Tibial nerve (tissue), 4 donors: Measurements from ENCODE around the gene MRGPRX2. TPM values are rescaled to one million over a fixed set of nuclear protein-coding genes. Genes with fewer than 3 reads are reported as not detected.

Experiments
- DNase-seq, 2 donors: peaks; one replicate each; pipeline ENCODE4 v3.0.0-alpha.2; 2019; ENCODE audit warnings: low spot score in 2 of 2
- H3K27ac ChIP-seq, 4 donors: fragments of 200-600 bp; sonication (generic) in 3 of 4; one replicate each; pipeline ENCODE4 v1.5.1; 2017 to 2019; ENCODE audit warnings: mild to moderate bottlenecking in 1 of 4
- H3K27me3 ChIP-seq, 2 donors: fragments of 200-600 bp; sonication (generic) in 1 of 2; one replicate each; pipeline versions ENCODE4 v1.5.1 to v1.6.0; 2017 to 2019
- H3K36me3 ChIP-seq, 3 donors: fragments of 200-600 bp; sonication (generic); one replicate each; pipeline ENCODE4 v1.5.1; 2018 to 2019
- H3K4me1 ChIP-seq, 4 donors: fragments of 200-600 bp; sonication (generic) in 3 of 4; one replicate each; pipeline ENCODE4 v1.5.1; 2017 to 2019
- H3K4me3 ChIP-seq, 4 donors: fragments of 200-600 bp; sonication (generic) in 3 of 4; one replicate each; pipeline ENCODE4 v1.5.1; 2017 to 2019; ENCODE audit warnings: mild to moderate bottlenecking in 1 of 4, moderate library complexity in 1 of 4
- H3K9me3 ChIP-seq, 4 donors: fragments of 200-600 bp; sonication (generic) in 3 of 4; one replicate each; pipeline ENCODE4 v1.5.1; 2017 to 2019
- CTCF ChIP-seq, 5 experiments: fragments of 200-600 bp in 3 of 5; fragments of 450-650 bp in 2 of 5; sonication (generic) in 3 of 5; IDR thresholded peaks; one replicate each; pipeline ENCODE4 v1.5.1; 2016 to 2019; ENCODE audit warnings: antibody characterized with exemption in 5 of 5, mild to moderate bottlenecking in 3 of 5, moderate library complexity in 2 of 5
- EP300 ChIP-seq, 2 donors: sonication (generic); formaldehyde crosslinking; IDR thresholded peaks; one replicate each; pipeline ENCODE4 v1.6.1; 2017; ENCODE audit warnings: antibody characterized with exemption in 2 of 2, mild to moderate bottlenecking in 1 of 2
- POLR2A ChIP-seq, 2 donors: fragments of 450-650 bp; IDR thresholded peaks; one replicate each; pipeline ENCODE4 v1.6.1; 2017; ENCODE audit warnings: antibody characterized with exemption in 2 of 2, mild to moderate bottlenecking in 2 of 2, moderate library complexity in 2 of 2
- WGBS, 2 donors: methylation state at CpG; one replicate each; pipeline ENCODE4 v1.1.5; 2018; 5-methylcytosine and 5-hydroxymethylcytosine counted together
- total RNA-seq, 4 donors: library from RNA; depleted of rRNA; stranded (reverse); fragments of >200 nt; gene quantifications; one replicate each; pipeline ENCODE4 v1.1.0, GENCODE V29; 2016

Gene MRGPRX2
- total RNA-seq, 4 donors from 2014 or later, result not detected

- Histone ChIP-seq H3K9me3 (no peaks in the 10 kb centered on the region), H3K4me1 (no peaks in the 10 kb centered on the region), H3K4me3 (no peak overlapping the region), H3K27me3 (no peaks in the 10 kb centered on the region), H3K27ac (no peak overlapping the region), H3K36me3 (no peaks in the 10 kb centered on the region)
- no peak for DNase-seq
- 56 to 63% methylated on average over 4 of the region's 4 CpGs for WGBS, 2 donors
- TF ChIP-seq CTCF (IDR thresholded peaks at IDR 0.05), result no peak
- TF ChIP-seq EP300 (IDR thresholded peaks at IDR 0.05), result no peak
- TF ChIP-seq POLR2A (IDR thresholded peaks at IDR 0.05), result no peak
These were observed 41.4 kb upstream of the MRGPRX2 start for GRCh38 chr11:19101796-19102520.

- H3K9me3 ChIP-seq, result no peaks in the 10 kb centered on the region
- no peaks in the 10 kb centered on the region for H3K27me3 ChIP-seq
- DNase-seq, result no peak
- H3K4me3 ChIP-seq, result no peak overlapping the region
- 84 to 88% methylated on average over 4 of the region's 4 CpGs for WGBS, 2 donors
- no peaks in the 10 kb centered on the region for H3K36me3 ChIP-seq
- H3K27ac ChIP-seq, result no peak overlapping the region
- TF ChIP-seq POLR2A (IDR thresholded peaks at IDR 0.05) (no peak), EP300 (IDR thresholded peaks at IDR 0.05) (no peak), CTCF (IDR thresholded peaks at IDR 0.05) (no peak)
- no peaks in the 10 kb centered on the region for H3K4me1 ChIP-seq
These were observed 40.4 kb upstream of the MRGPRX2 start for GRCh38 chr11:19100885-19101284.

DNA sequence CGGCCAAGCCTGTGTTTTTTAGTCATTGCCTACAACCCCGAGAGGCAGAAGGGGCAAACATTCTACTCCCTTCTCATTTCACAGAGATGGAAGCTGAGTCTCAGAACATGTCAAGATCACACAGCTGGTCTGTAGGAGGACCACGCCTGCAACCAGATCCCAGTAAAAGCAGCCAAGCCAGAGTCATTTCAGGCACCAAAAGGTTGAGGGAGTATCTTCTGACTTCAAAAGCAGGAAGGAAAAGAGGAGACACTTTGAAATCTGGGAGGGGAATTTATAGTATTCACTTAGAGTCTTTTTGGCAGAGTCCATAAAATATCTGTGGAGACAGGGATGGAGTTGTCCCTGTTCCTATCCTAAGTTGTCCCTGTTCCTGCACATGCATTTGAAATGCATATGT is 38.6 kb upstream of the MRGPRX2 start:
- Histone ChIP-seq H3K36me3 (no peaks in the 10 kb centered on the region), H3K27ac (no peak overlapping the region), H3K9me3 (no peaks in the 10 kb centered on the region), H3K27me3 (no peaks in the 10 kb centered on the region), H3K4me1 (no peaks in the 10 kb centered on the region), H3K4me3 (no peak overlapping the region)
- DNase-seq, result no peak
- TF ChIP-seq POLR2A (IDR thresholded peaks at IDR 0.05) (no peak), CTCF (IDR thresholded peaks at IDR 0.05) (no peak), EP300 (IDR thresholded peaks at IDR 0.05) (no peak)
- WGBS, 2 donors, result 75 to 83% methylated on average over 3 of the region's 3 CpGs

DNA sequence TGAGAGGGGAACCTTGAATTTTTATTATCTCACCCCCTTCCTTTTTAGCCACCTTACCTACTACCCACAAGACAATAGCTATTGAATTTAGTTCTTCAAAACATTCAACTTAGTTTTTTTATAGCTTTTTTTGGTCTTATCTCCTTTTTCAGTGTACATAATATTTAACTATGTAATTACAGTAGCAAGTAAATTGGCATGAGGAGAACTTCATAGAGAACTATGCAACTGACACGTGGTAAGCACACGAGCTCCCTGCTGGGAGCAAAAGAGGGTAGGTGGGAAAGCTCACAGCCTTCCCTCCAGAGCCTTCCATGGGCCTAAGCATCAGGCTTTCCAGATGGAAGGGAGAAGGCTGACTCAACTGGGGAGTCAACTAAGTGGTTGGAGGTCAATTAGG is 34.3 kb upstream of the MRGPRX2 start:
- no peaks in the 10 kb centered on the region for H3K9me3 ChIP-seq
- H3K27me3 ChIP-seq, result no peaks in the 10 kb centered on the region
- H3K36me3 ChIP-seq, result no peaks in the 10 kb centered on the region
- 48 to 53% methylated on average over 2 of the region's 2 CpGs for WGBS, 2 donors
- DNase-seq, result no peak
- no peak overlapping the region for H3K27ac ChIP-seq
- no peak overlapping the region for H3K4me3 ChIP-seq
- TF ChIP-seq CTCF (IDR thresholded peaks at IDR 0.05), result no peak
- no peak for TF ChIP-seq EP300 (IDR thresholded peaks at IDR 0.05)
- TF ChIP-seq POLR2A (IDR thresholded peaks at IDR 0.05), result no peak
- H3K4me1 ChIP-seq, result no peaks in the 10 kb centered on the region

DNA sequence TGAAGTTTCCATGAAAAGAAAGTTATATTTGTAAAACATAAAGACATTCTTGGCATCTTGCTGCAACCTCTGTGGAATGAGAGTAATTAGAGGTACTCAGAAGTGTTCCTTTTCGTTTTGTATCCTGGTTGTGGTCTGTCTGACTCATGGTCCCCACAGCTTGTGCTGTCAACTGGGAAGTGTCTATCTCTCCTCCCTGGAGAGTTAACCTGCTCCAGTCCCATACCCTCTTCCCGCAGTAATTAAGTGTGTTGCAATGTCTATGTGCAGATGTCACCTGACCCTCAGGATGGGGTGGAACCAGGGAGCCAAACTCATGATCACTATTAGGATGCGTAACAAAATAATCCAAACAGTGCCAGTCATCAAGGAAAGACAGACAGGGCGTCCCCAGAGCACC is 33.5 kb upstream of the MRGPRX2 start:
- Histone ChIP-seq H3K27me3 (no peaks in the 10 kb centered on the region), H3K27ac (no peak overlapping the region), H3K36me3 (no peaks in the 10 kb centered on the region), H3K4me3 (no peak overlapping the region), H3K9me3 (no peaks in the 10 kb centered on the region), H3K4me1 (no peaks in the 10 kb centered on the region)
- DNase-seq, result no peak
- WGBS, 2 donors, result 60 to 62% methylated on average over 4 of the region's 4 CpGs
- TF ChIP-seq EP300 (IDR thresholded peaks at IDR 0.05), result no peak
- no peak for TF ChIP-seq CTCF (IDR thresholded peaks at IDR 0.05)
- no peak for TF ChIP-seq POLR2A (IDR thresholded peaks at IDR 0.05)
